Coronary artery (tissue), 2 donors: ENCODE results near the gene SYT15.
A peak's percentile ranks its signal among the peaks of the same experiment; 100 is the strongest.

Experiments used
- DNase-seq: peaks from one replicate; pipeline ENCODE4 v3.0.0-alpha.2; 2017; ENCODE audit warnings: low spot score
- H3K27ac ChIP-seq, 2 donors: fragments of 200-600 bp; sonication (generic); one replicate each; pipeline ENCODE4 v1.5.1; 2016 to 2019
- H3K4me3 ChIP-seq: fragments of 200-600 bp; sonication (generic); 2 replicates; pipeline ENCODE4 v1.5.1; 2016; ENCODE audit warnings: mild to moderate bottlenecking, moderate library complexity
- TF ChIP-seq, protein P1 (sequence below): fragments of 200-600 bp; sonication (generic); IDR thresholded peaks from one replicate; pipeline ENCODE4 v1.5.1; 2019; ENCODE audit warnings: antibody characterized with exemption

Gene SYT15

DNA sequence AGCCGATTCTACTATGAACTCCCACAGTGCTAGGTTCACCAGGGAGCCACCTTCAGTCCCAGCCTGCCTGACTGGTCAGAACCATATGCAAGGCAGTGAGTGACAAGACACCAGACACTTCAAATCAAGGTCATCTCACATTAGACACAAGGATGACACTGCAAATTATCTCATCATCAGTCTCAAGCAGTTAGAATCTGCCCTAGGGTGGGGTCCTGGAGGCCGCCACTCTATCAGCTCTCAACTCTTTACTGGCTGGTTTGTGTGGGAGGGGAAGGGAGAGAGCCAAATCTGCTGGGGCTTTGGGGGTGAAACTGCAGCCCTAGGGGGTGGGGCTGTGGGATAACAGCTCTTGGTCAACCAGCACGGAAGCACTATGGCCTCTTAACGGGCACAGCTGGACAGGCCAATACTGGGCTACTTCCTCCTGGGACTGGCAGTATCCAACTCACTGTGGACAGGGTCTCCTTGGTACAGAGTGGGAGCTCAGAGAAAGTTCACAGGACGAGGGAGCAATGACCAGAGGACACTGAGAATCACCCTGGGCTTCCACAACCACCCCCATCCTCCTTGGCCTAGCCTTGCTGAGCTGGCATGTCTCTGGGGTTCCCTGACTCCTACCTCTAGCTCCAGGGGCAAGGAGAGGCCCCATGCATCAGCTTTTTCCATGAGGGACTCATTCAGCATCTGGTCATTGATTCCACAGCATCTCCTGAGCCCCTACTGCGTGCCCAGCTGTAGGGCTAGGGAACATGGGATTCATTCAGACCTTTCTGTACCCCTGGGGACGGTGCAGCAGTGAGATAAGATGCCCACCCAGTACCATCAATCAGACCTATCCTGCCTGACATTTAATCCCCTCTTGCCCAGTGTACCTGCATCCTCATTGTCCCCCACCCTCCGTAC lies 27.9 kb upstream of the SYT15 start:
- DNase-seq = peak; percentile 74
- H3K27ac ChIP-seq = no peak overlapping the region

DNA sequence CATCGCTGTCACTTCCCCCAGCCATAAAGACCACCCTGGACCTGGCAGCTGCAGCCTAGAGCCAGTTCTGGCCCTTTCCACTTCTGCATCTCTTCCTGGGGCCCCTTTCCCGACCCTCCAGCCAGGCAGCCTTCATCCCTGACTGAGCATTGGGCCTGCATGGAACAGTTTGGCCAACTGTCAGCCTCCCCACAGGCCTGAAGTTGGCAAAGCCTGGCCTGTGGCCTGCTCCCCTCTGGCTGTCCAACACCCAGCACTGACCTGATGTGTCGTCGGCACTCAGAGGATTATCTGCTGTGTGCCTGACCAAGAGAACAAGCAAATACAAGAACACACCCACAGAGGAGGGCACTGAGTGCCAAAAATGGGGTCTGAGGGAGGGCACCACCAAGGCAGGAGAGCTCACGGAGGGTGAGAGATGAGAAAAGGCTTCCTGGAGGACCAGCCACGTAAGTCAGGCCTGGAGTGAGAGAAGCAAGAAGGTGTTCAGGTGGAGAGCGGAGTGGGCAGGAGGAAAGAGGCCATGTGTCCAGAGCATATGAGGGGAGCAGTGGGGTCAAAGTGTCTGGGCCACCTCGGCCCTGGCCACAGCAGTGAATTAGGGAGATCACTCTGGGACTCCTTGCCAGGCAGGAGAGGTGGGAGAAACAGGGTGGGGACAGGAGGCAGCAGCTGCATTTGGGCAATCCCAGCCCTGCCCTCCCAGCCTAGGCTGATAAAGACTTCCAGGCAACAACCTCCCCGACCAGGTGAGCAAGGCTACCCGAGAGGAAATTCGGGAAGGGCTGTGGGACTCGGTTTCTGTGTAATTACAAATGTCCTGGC lies 27.0 kb upstream of the SYT15 start:
- TF ChIP-seq, protein P1, sequence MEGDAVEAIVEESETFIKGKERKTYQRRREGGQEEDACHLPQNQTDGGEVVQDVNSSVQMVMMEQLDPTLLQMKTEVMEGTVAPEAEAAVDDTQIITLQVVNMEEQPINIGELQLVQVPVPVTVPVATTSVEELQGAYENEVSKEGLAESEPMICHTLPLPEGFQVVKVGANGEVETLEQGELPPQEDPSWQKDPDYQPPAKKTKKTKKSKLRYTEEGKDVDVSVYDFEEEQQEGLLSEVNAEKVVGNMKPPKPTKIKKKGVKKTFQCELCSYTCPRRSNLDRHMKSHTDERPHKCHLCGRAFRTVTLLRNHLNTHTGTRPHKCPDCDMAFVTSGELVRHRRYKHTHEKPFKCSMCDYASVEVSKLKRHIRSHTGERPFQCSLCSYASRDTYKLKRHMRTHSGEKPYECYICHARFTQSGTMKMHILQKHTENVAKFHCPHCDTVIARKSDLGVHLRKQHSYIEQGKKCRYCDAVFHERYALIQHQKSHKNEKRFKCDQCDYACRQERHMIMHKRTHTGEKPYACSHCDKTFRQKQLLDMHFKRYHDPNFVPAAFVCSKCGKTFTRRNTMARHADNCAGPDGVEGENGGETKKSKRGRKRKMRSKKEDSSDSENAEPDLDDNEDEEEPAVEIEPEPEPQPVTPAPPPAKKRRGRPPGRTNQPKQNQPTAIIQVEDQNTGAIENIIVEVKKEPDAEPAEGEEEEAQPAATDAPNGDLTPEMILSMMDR = no peak
- DNase-seq = peak; percentile 72
- no peak overlapping the region for H3K27ac ChIP-seq

More for the DNA sequence above, 27.9 kb upstream of the SYT15 start:
- no peak overlapping the region for H3K4me3 ChIP-seq
- TF ChIP-seq, protein P1 = no peak

DNA sequence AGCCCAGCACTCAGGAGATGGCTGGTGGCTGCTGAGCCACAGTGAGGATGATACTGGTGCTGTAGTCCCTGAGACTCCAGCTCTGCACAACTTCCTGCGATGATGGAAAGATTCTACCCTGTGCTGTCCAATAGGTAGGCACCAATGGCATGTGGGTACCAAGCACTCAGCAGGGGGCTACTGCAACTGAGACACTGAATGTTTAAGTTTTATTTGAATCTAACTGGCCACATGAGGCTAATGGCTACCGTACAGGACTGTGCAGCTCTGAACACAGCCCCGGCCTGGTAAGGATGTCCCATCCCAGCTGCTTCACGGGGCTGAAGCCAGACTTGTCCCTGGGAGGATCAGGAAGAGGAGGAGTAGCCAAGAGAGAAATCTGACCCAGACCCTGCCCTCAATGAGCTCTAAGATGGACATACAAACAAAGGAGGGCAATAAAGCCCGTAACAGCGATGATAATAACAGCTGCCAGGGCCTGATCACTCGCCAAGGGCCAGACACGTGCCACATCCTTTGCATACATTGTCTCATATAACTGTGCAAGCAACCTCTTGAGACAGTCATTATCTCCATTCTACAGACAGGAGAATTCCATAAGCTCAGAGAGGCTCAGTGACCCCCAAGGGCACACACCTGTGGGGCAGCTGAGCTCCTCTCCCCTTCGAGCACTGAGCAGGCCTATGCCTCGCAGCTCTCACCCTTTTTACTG lies 26.2 kb upstream of the SYT15 start:
- Histone ChIP-seq H3K4me3 (no peak overlapping the region), H3K27ac (no peak overlapping the region)
- TF ChIP-seq, protein P1 = no peak
- DNase-seq = peak; percentile 74

More for the DNA sequence above, 27.0 kb upstream of the SYT15 start:
- H3K4me3 ChIP-seq = no peak overlapping the region

DNA sequence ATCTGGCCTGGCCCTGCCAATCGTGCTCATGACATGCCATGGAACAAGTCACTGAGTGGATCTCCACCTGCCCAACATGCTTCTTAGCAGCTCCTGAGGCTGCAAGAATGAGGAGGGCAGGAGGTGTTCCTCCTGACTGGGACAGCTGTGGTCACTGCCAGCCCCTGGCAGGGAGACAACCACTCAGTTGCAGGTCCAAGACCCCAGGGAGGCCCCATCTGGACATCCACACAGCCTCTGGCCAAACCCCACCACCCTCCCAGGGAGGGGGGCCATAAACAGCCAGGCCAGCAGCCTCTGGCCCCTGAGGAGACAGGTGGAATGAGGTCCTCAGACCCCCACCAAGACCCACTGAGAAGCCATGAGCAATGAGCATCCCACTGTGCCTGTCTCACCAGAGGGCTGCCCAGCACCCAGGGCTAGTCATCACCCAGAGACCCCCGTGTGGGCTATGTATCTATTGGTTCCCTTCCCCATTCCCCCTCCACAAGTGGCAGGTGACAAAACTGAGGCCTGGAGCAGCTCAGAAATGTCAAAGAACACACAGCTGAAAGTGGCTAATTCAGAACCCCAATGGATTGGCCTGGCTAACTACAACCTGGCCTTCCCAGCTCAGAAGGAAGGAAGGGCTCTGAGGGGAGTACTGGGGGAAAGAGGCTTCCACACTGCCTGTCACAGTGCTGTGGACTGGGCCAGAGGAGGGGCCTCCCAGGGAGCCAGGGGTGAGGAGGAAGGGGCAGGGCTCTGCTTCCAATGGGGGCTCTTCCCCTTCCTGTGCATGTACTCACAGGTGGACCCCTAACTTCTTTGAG lies 25.5 kb upstream of the SYT15 start:
- TF ChIP-seq, protein P1 = no peak
- Histone ChIP-seq H3K27ac (no peak overlapping the region), H3K4me3 (no peak overlapping the region)
- peak; percentile 71 for DNase-seq

DNA sequence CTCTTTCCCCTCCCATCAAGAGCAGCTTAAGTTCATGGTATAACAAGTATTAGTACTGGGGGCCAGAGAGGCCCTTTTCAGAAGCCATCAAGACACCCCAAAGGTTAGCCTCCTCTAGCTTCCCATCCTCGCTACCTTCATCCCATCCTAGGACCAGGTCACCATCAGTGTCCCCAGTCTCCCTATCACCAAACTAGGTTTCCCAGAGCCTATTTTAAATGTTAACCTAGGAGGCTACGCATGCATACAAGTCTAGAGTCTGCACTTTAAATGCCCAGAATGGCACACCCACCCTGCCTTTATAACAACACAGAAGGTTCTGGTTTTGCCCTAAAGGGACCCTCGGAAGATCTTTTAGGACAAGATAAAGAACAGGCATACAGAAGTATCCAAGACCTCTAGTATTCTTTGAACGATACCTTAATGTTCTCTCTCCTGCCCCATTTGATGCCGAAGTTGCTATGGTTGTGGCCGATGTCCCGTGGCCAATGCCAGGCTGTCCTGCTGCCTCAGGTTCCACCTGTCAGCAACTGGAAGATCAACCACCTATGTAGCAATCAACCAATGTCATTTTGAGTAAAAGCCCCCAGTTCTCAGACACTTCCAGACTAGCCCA lies 24.7 kb upstream of the SYT15 start:
- no peak overlapping the region for H3K27ac ChIP-seq
- TF ChIP-seq, protein P1 = no peak

DNA sequence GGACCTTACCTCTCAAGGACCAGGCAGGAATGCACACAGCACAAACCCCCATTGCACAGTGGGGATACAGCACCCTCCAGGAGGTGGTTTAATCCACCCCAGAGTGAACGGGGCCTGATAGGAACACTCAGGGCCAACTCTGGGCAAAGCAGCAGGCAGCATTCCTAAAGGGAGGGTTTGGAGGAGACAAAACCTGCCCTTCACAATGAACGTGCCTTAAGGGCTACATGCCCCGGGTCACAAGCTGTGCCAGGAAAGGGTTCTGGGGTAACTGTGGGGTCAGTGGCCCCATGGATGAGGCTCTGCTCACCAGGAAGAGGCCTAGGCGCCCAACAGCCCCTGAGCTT lies 23.6 kb upstream of the SYT15 start:
- Histone ChIP-seq H3K27ac (no peak overlapping the region), H3K4me3 (no peak overlapping the region)

More for the DNA sequence above, 24.7 kb upstream of the SYT15 start:
- peak; percentile 70 for DNase-seq
- no peak overlapping the region for H3K4me3 ChIP-seq

More for the DNA sequence above, 23.6 kb upstream of the SYT15 start:
- DNase-seq = no peak
- TF ChIP-seq, protein P1 = no peak
